ENCODE measurements around the gene ABHD17A. TPM values are rescaled to one million over a fixed set of nuclear protein-coding genes. Genes with fewer than 3 reads are reported as not detected.

ABHD17A gene
- total RNA-seq, 1 experiment from 2014 or later = 102 TPM

DNA sequence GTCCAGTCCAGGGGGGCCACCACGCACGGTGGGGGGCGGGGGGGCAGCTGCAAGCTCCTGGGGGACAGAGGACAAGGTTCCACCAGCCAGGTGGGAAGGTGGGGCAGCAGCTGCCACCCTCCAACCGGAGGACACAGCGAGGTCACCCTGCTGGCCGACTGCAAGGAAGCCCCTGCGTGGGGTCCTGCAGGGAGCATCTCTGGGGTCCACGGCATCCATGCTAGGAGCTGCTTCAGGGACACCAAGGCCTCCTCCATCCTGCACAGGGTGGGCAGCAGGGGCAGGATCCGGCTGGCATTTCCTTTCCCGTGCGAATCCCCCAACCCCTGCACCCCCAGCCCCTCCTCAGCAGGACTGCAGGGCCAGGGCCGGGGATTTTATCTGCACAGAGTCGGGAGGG lies 13.7 kb downstream of the ABHD17A start:
- Histone ChIP-seq H3K79me2 (ENCODE audit: low read length) (peaks cover 38% of the 10 kb centered on the region), H3K9me3 (ENCODE audit: low read length) (no peaks in the 10 kb centered on the region), H3K9me2 (replicated peaks; ENCODE audit: low read length) (no peaks in the 10 kb centered on the region), H3K27ac (ENCODE audit: low read length) (no peak overlapping the region), H4K20me1 (ENCODE audit: low read length) (no peaks in the 10 kb centered on the region), H3K9ac (ENCODE audit: low read length) (no peak overlapping the region), H3K27me3 (ENCODE audit: low read length) (no peaks in the 10 kb centered on the region), H3F3A (ENCODE audit: low read length, unreplicated experiment) (no peaks in the 10 kb centered on the region), H2AFZ (ENCODE audit: low read length) (no peak overlapping the region), H3K36me3 (ENCODE audit: low read depth, low read length) (no peaks in the 10 kb centered on the region), H3K4me1 (ENCODE audit: insufficient read depth, low read length) (peaks cover 10% of the 10 kb centered on the region; the same call in 1 of the 2 replicates), H3K4me3 (ENCODE audit: low read length) (no peak overlapping the region), H3K4me2 (ENCODE audit: low read length) (no peak overlapping the region)
- ChIA-PET POLR2A (ENCODE audit: unreplicated experiment) (no interaction called here), CTCF (no interaction called here)
- DNase-seq (no peak), ATAC-seq (no peak)
- BruUV-seq (replicated peaks) = no TSS peak
- intact Hi-C loops (cut with micrococcal nuclease) = no loop called here
- TF ChIP-seq EZH2phosphoT487 (IDR thresholded peaks at IDR 0.05; ENCODE audit: borderline replicate concordance, low read length) = no peak
- TF ChIP-seq CTCF (conservative IDR thresholded peaks at IDR 0.05; ENCODE audit: low read depth, low read length) = no peak
- no peak for TF ChIP-seq EZH2 (IDR thresholded peaks at IDR 0.05; ENCODE audit: low read length, unreplicated experiment)

GRCh38 chr19:1871140-1871597 lies 14.1 kb downstream of the ABHD17A start:
- DNase-seq (no peak), ATAC-seq (no peak)
- no peak overlapping the region for H3K4me3 ChIP-seq (ENCODE audit: low read length)
- intact Hi-C loops (cut with micrococcal nuclease) = no loop called here
- H3K4me2 ChIP-seq (ENCODE audit: low read length) = no peak overlapping the region
- POLR2A ChIA-PET (ENCODE audit: unreplicated experiment) = no interaction called here
- peaks cover 38% of the 10 kb centered on the region for H3K79me2 ChIP-seq (ENCODE audit: low read length)
- H3K9me2 ChIP-seq (replicated peaks; ENCODE audit: low read length) = no peaks in the 10 kb centered on the region
- BruUV-seq (replicated peaks) = no TSS peak
- no peaks in the 10 kb centered on the region for H3K27me3 ChIP-seq (ENCODE audit: low read length)
- no peaks in the 10 kb centered on the region for H3K36me3 ChIP-seq (ENCODE audit: low read depth, low read length)
- H3K4me1 ChIP-seq (ENCODE audit: insufficient read depth, low read length) = peaks cover 10% of the 10 kb centered on the region; the same call in 1 of the 2 replicates
- no peaks in the 10 kb centered on the region for H4K20me1 ChIP-seq (ENCODE audit: low read length)
- no peaks in the 10 kb centered on the region for H3K9me3 ChIP-seq (ENCODE audit: low read length)
- H3K27ac ChIP-seq (ENCODE audit: low read length) = no peak overlapping the region
- TF ChIP-seq CTCF (conservative IDR thresholded peaks at IDR 0.05; ENCODE audit: low read depth, low read length) = no peak
- no peak for TF ChIP-seq EZH2phosphoT487 (IDR thresholded peaks at IDR 0.05; ENCODE audit: borderline replicate concordance, low read length)
- TF ChIP-seq EZH2 (IDR thresholded peaks at IDR 0.05; ENCODE audit: low read length, unreplicated experiment) = no peak
- H3F3A ChIP-seq (ENCODE audit: low read length, unreplicated experiment) = no peaks in the 10 kb centered on the region
- CTCF ChIA-PET = no interaction called here
- H3K9ac ChIP-seq (ENCODE audit: low read length) = no peak overlapping the region
- H2AFZ ChIP-seq (ENCODE audit: low read length) = no peak overlapping the region

- POLR2A ChIA-PET (ENCODE audit: unreplicated experiment) = no interaction called here
Observed at GRCh38 chr19:1868971-1869370, 16.3 kb downstream of the ABHD17A start.

More at GRCh38 chr19:1868971-1869370, 16.3 kb downstream of the ABHD17A start:
- TF ChIP-seq EZH2phosphoT487 (IDR thresholded peaks at IDR 0.05; ENCODE audit: borderline replicate concordance, low read length) = no peak
- no peak for TF ChIP-seq EZH2 (IDR thresholded peaks at IDR 0.05; ENCODE audit: low read length, unreplicated experiment)
- TF ChIP-seq CTCF (conservative IDR thresholded peaks at IDR 0.05; ENCODE audit: low read depth, low read length) = no peak
- Histone ChIP-seq H3K9me3 (ENCODE audit: low read length) (no peaks in the 10 kb centered on the region), H3K27ac (ENCODE audit: low read length) (no peak overlapping the region), H3K9ac (ENCODE audit: low read length) (no peak overlapping the region), H2AFZ (ENCODE audit: low read length) (no peak overlapping the region), H3K4me2 (ENCODE audit: low read length) (no peak overlapping the region), H3K4me1 (ENCODE audit: insufficient read depth, low read length) (peaks cover 8% of the 10 kb centered on the region; the same call in 1 of the 2 replicates), H3K4me3 (ENCODE audit: low read length) (no peak overlapping the region), H3K9me2 (replicated peaks; ENCODE audit: low read length) (no peaks in the 10 kb centered on the region), H3K36me3 (ENCODE audit: low read depth, low read length) (no peaks in the 10 kb centered on the region), H3F3A (ENCODE audit: low read length, unreplicated experiment) (no peaks in the 10 kb centered on the region), H4K20me1 (ENCODE audit: low read length) (no peaks in the 10 kb centered on the region), H3K27me3 (ENCODE audit: low read length) (no peaks in the 10 kb centered on the region), H3K79me2 (ENCODE audit: low read length) (peaks cover 18% of the 10 kb centered on the region)
- BruUV-seq (replicated peaks) = no TSS peak
- ATAC-seq (no peak), DNase-seq (no peak)
- intact Hi-C loops (cut with micrococcal nuclease) = no loop called here
- CTCF ChIA-PET = no interaction called here

Measured in PC-3 (cell line).